Measurements from ENCODE around the gene ICA1.

ICA1 gene

GRCh38 chr7:8226501-8226900, 35.5 kb downstream of the ICA1 start:
- no peak for DNase-seq

- no peak for DNase-seq
Measured at GRCh38 chr7:8221567-8221966, 40.4 kb downstream of the ICA1 start.

- no peak for DNase-seq
Measured at GRCh38 chr7:8221101-8221495, 40.9 kb downstream of the ICA1 start.

- no peak for DNase-seq
Measured at GRCh38 chr7:8220376-8221100, 41.4 kb downstream of the ICA1 start.

- peak; percentile 70 for DNase-seq
Measured at GRCh38 chr7:8217200-8218068, 44.5 kb downstream of the ICA1 start.

- DNase-seq: no peak
Measured at GRCh38 chr7:8216334-8216690, 45.7 kb downstream of the ICA1 start.

GRCh38 chr7:8215648-8216333, 46.2 kb downstream of the ICA1 start:
- DNase-seq: no peak

GRCh38 chr7:8214244-8214824, 47.6 kb downstream of the ICA1 start:
- DNase-seq: peak; percentile 6

GRCh38 chr7:8213381-8213780, 48.6 kb downstream of the ICA1 start:
- no peak for DNase-seq

GRCh38 chr7:8212638-8213037, 49.3 kb downstream of the ICA1 start:
- no peak for DNase-seq

- DNase-seq: no peak
Measured at GRCh38 chr7:8211725-8212096, 50.3 kb downstream of the ICA1 start.

GRCh38 chr7:8210845-8211724, 50.9 kb downstream of the ICA1 start:
- no peak for DNase-seq

- DNase-seq: no peak
Measured at GRCh38 chr7:8209353-8209752, 52.6 kb downstream of the ICA1 start.

GRCh38 chr7:8208816-8209215, 53.2 kb downstream of the ICA1 start:
- DNase-seq: no peak

GRCh38 chr7:8206956-8207355, 55.0 kb downstream of the ICA1 start:
- DNase-seq: no peak

GRCh38 chr7:8205537-8205936, 56.4 kb downstream of the ICA1 start:
- DNase-seq: no peak

- no peak for DNase-seq
Measured at GRCh38 chr7:8205031-8205387, 57.0 kb downstream of the ICA1 start.

GRCh38 chr7:8204339-8205030, 57.5 kb downstream of the ICA1 start:
- DNase-seq: no peak

- DNase-seq: no peak
Measured at GRCh38 chr7:8201846-8202441, 60.0 kb downstream of the ICA1 start.

- DNase-seq: no peak
Measured at GRCh38 chr7:8200717-8201116, 61.2 kb downstream of the ICA1 start.

GRCh38 chr7:8200316-8200715, 61.7 kb downstream of the ICA1 start:
- DNase-seq: no peak
